ENCODE results near the gene SLC7A11.

SLC7A11 gene

GRCh38 chr4:138242076-138242833, at the start of gene SLC7A11:
SLC7A11 (minus strand) TSS chr4:138242349; CDS start chr4:138242069, 280 bp downstream.
- DNase-seq: peak; percentile 98

- no peak for DNase-seq
Measured at GRCh38 chr4:138291431-138291830, 49.3 kb upstream of the SLC7A11 start.

GRCh38 chr4:138290805-138291204, 48.7 kb upstream of the SLC7A11 start:
- no peak for DNase-seq

- DNase-seq: no peak
Measured at GRCh38 chr4:138279286-138279685, 37.1 kb upstream of the SLC7A11 start.

- DNase-seq: no peak
Measured at GRCh38 chr4:138277133-138277532, 35.0 kb upstream of the SLC7A11 start.

GRCh38 chr4:138275963-138276621, 33.9 kb upstream of the SLC7A11 start:
- no peak for DNase-seq

- no peak for DNase-seq
Measured at GRCh38 chr4:138275216-138275615, 33.1 kb upstream of the SLC7A11 start.

- no peak for DNase-seq
Measured at GRCh38 chr4:138269175-138269574, 27.0 kb upstream of the SLC7A11 start.

GRCh38 chr4:138267835-138268234, 25.7 kb upstream of the SLC7A11 start:
- DNase-seq: no peak

GRCh38 chr4:138266948-138267347, 24.8 kb upstream of the SLC7A11 start:
- no peak for DNase-seq

GRCh38 chr4:138263247-138263816, 21.2 kb upstream of the SLC7A11 start:
- DNase-seq: peak; percentile 40 to 60

GRCh38 chr4:138262469-138262868, 20.3 kb upstream of the SLC7A11 start:
- no peak for DNase-seq

GRCh38 chr4:138262030-138262429, 19.9 kb upstream of the SLC7A11 start:
- no peak for DNase-seq

GRCh38 chr4:138259824-138260223, 17.7 kb upstream of the SLC7A11 start:
- DNase-seq: no peak

- DNase-seq: no peak
Measured at GRCh38 chr4:138259271-138259670, 17.1 kb upstream of the SLC7A11 start.

GRCh38 chr4:138256608-138257007, 14.5 kb upstream of the SLC7A11 start:
- no peak for DNase-seq

GRCh38 chr4:138255917-138256597, 13.9 kb upstream of the SLC7A11 start:
- DNase-seq: no peak

GRCh38 chr4:138252551-138252950, 10.4 kb upstream of the SLC7A11 start:
- no peak for DNase-seq

- DNase-seq: no peak
Measured at GRCh38 chr4:138251938-138252337, 9.8 kb upstream of the SLC7A11 start.

GRCh38 chr4:138249132-138249531, 7.0 kb upstream of the SLC7A11 start:
- DNase-seq: no peak

- DNase-seq: no peak
Measured at GRCh38 chr4:138248058-138248457, 5.9 kb upstream of the SLC7A11 start.

GRCh38 chr4:138247643-138248042, 5.5 kb upstream of the SLC7A11 start:
- DNase-seq: no peak

- DNase-seq: no peak
Measured at GRCh38 chr4:138243369-138243768, 1.2 kb upstream of the SLC7A11 start.

GRCh38 chr4:138242834-138243156, 646 bp upstream of the SLC7A11 start:
- DNase-seq: no peak

Measured in AML-193 (cell line).